HG03045 (cell line): ENCODE results near the gene GJC2.

Experiments used
- ATAC-seq: cut with Tn5 transposase; IDR thresholded peaks from one replicate; pipeline ENCODE4 v1.9.1; 2021; ENCODE audit warnings: mild to moderate bottlenecking, moderate library complexity; ENCODE audit not compliant: unreplicated experiment

The GJC2 gene

DNA sequence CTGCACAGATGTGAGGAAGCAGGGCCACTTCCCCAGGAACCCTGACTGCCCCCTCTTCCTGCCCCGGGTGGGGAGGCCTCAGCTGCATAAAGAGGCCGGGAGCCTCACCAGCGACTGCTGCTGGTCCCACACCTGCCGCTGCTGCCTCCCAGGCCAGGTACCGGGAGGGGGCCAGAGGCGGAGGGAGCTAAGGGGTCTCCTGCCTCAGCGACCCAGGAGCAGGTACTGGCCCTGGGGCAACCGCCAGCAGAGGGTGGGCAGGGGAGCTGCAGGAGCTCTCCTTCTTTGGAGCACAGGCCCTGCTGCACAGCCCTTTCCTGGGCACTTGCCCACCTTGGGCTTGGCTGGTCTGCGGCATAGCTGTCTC, 6.8 kb downstream of the GJC2 start:
- ATAC-seq, result no peak

DNA sequence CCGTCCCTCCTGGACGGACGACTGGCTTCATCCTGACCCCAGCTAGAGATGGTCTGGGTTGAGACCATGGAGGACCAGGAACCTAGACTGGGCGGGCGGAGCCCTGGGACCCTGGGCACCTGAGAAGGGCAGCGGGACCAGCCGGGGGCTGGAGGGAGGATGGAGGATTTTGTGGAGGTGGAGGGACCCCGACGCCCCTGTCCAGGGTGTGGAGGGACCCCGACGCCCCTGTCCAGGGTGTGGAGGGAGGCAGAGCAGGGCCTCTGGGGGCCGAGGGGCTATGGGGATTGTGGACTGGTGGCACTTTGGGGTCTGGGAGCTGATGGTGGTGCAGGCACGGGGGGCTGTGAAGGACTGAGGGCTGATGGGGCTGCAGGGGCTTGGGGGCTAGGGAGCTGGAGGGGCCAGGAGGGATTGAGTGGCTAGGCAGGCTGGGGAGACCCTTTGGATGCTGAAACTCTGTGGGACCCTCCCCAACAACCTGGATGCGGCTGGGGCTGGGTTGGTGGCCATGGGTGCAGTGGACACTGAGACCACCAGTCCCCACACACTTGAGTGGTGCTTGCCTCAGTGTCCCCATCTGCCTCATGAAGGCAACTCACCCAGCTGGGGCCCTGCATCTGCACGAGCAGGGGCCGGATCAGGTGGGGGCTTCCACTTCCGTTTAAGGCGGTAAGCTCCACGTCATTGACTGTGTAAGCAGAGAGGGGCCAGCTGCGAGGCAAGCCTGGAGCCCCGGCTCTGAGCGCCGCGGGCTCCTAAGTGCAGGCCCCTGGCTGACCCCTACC, 7.4 kb downstream of the GJC2 start:
- no peak for ATAC-seq

DNA sequence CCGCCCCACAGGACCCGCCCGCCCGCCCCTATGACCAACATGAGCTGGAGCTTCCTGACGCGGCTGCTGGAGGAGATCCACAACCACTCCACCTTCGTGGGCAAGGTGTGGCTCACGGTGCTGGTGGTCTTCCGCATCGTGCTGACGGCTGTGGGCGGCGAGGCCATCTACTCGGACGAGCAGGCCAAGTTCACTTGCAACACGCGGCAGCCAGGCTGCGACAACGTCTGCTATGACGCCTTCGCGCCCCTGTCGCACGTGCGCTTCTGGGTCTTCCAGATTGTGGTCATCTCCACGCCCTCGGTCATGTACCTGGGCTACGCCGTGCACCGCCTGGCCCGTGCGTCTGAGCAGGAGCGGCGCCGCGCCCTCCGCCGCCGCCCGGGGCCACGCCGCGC, 8.0 kb downstream of the GJC2 start:
- ATAC-seq, result no peak

- no peak for ATAC-seq
Observed at GRCh38 chr1:228158151-228159007, 8.6 kb downstream of the GJC2 start.

GRCh38 chr1:228159008-228159665, 9.4 kb downstream of the GJC2 start:
- no peak for ATAC-seq

- no peak for ATAC-seq
Observed at GRCh38 chr1:228160201-228160761, 10.6 kb downstream of the GJC2 start.

- ATAC-seq, result no peak
Observed at GRCh38 chr1:228161362-228161761, 11.6 kb downstream of the GJC2 start.

DNA sequence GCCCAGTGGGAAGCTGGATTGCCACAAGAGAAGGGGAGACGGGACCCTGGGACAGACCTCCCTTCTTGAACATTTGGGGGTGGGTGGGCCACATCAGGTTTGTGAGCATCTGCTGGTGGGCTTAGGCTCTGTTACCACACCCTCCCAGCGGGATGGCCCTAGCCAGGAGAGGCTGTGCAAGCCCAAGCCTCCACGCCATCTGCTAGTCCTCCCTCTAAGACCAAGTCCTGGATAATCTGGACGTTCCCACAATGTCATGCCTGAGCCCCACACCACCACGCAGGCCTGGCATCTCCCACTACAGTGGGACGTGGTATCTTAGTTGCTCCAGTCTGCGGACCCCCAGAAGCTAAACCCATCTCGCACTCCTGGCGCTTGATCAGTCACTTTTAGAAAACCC, 12.1 kb downstream of the GJC2 start:
- ATAC-seq, result no peak

DNA sequence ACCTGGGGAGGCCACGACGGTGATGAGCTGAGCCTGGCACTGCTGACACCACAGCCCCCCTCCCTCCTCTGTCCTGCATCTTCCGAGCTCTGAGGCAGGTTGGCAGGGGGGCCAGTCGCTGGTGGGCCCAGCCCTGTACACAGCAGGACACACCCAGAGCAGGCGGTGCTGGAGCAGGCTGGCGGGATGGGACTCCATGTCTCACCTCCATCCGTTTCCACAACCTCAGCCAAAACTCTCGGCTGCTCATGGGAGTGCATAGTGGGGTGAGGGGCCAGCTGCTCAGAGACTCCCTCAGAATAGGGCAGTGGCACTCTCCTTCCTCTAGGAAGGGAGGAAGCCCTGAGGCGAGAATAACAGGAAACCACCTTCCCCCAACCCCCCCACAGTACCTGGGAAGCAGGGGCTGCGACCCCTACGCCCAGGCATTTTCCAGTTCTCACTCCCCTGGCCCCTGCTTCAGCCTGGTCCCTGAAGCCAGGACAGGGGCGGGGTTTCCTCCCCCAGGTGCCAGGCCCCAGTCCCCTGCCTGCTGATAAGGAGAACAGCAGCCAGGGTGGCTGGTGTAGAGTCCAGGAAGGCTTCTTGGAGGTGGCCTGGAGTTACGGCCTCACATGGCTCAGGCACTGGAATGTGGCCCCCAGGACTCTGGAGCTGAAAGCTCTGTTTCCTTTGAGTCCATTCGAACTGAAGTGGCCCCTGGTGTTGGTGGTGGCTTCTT, 12.7 kb downstream of the GJC2 start:
- ATAC-seq, result no peak

GRCh38 chr1:228163007-228163753, 13.4 kb downstream of the GJC2 start:
- no peak for ATAC-seq

DNA sequence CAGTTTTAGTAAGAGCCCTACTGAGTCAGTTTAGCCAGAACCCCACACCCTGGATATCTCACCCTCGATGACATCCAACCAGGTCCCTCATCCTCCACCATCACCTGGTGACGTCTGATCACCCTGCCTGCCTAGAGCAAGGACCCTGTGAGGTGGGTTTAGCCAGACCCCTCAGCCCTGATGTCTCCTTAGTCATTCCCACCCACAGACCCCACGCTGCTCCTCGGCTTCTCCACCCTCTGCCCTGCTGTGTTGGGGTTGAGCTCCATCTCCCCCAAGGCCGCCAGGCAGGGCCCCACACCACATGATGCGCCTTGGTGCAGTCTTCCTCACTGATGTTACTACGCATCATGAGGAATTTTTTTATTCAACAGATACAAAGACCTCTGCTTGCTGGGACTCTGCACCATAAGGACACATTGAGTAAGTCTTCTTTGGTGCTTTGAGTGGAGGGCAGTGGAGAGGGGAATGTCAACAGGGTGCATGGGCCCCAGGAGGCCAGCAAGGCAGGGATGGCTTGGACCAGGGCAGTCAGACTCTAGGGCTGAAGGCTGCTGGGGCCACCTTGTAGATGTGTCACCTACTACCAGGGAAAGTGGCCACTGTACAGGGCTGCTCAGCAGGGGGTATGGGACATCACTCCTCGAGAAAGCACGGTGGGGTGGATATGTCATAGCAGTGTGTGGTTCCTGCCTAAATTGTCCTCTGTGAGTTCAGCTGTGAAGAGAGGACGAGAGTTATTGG, 14.2 kb downstream of the GJC2 start:
- ATAC-seq, result no peak

DNA sequence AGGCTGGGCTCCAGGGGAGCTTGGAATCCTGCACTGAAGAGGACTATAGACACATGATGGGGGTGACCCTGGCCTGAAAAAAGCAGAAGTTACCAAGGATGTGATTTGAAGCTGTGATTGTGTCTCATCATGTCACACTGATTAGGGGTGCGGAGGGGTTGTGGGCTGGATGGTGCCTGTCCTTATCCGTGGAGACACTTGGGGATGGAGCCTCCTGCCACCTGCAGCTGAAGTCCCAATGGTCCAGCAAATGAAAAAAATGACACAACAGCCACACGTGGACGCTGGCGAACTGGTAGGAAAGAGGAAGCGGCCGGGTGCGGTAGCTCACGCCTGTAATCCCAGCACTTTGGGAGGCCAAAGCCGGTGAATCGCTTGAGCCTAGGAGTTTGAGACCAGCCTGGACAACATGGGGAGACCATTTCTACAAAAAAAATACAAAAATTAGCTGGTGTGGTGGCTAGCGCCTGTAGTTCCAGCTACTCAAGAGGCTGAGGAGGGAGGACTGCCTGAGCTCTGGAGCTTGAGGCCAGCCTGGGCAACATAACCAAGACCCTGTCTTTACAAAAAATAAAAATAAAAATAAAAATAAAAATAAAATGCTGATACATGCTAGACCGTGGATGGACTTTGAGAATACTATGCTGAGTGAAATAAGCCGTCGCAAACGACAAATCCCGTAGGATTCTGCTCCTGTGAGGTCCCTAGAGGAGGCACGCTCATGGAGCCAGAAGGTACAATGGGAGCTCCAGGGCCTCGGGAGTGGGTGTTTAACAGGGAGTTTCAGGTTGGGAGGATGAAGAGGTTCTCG, 15.0 kb downstream of the GJC2 start:
- no peak for ATAC-seq

GRCh38 chr1:228165372-228166169, 15.8 kb downstream of the GJC2 start, which contains the start of gene IBA57:
Gene IBA57, plus strand, starts transcription at chr1:228165804. Its CDS starts 13 bp downstream, at chr1:228165817.
- ATAC-seq, result peak; percentile 83

GRCh38 chr1:228166170-228166936, 16.6 kb downstream of the GJC2 start:
- ATAC-seq, result peak; percentile 11

DNA sequence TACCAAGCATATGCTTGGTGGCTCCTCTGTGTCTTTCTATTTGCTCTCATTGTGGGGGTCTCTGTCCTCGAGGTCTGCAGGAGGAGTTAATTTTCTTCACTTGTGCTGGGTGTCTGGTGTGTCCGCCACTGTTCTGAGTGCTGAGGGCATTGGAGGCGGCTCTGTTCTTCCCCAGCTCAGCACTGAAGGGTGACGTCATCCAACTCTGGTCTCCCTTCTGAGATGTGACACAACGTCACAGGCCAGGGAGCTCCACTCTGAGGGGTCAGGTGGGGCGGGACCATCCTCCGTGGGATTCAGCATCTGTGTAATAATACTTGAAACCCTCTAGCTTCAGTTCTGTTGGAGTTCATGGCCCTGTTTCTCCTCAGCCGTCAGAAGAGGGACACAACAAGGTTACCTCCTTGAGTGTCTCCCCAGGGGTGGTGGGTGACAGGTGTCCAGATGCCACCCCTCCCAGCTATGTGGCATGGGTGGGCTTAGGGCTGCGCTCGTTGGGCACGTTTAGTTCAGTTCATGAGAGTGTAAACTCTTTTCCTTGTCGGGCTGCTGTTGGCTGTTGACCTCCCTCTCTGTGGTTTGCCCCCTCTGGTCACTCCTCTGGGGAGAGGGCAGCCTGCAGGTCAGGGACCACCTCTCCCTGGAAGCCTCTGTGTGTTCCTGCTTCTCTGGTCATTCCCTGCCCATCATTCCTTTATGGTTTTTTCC, 19.0 kb downstream of the GJC2 start:
- ATAC-seq, result no peak

GRCh38 chr1:228169345-228169744, 19.6 kb downstream of the GJC2 start:
- no peak for ATAC-seq
